Smooth muscle cell (in vitro differentiated cells): ENCODE results near the gene RNF150. TPM values are rescaled to one million over a fixed set of nuclear protein-coding genes. Genes with fewer than 3 reads are reported as not detected.
"Not testable (repeated sequence)": the region's sequence is repeated elsewhere in the genome, so short reads cannot be mapped to it uniquely, and the experiment has no call there.

Experiments used
- DNase-seq: peaks from one replicate; lab custom pipeline; 2025; ENCODE audit not compliant: unreplicated experiment; lab: John Stamatoyannopoulos, UW
- H2AFZ ChIP-seq: fragments of 200-600 bp; sonication (generic); 2 replicates; pipeline ENCODE4 v1.6.0; 2016; ENCODE audit warnings: antibody characterized with exemption, low read depth, mild to moderate bottlenecking
- H3F3A ChIP-seq: fragments of 200-600 bp; sonication (generic); 2 replicates; pipeline ENCODE4 v1.6.0; 2017; ENCODE audit warnings: antibody characterized with exemption, low read depth
- H3K27ac ChIP-seq: fragments of 200-600 bp; sonication (generic); 2 replicates; pipeline ENCODE4 v1.5.1; 2016; ENCODE audit warnings: low read depth, mild to moderate bottlenecking
- H3K27me3 ChIP-seq: fragments of 200-600 bp; sonication (generic); 2 replicates; pipeline ENCODE4 v1.6.1; 2016; ENCODE audit warnings: low read depth, mild to moderate bottlenecking
- H3K36me3 ChIP-seq: fragments of 200-600 bp; sonication (generic); 2 replicates; pipeline ENCODE4 v1.5.1; 2016; ENCODE audit warnings: low read depth
- H3K4me1 ChIP-seq: fragments of 200-600 bp; sonication (generic); 2 replicates; pipeline ENCODE4 v1.5.1; 2016; ENCODE audit warnings: low read depth
- H3K4me2 ChIP-seq: fragments of 200-600 bp; sonication (generic); 2 replicates; pipeline ENCODE4 v1.6.0; 2016; ENCODE audit warnings: mild to moderate bottlenecking
- H3K4me3 ChIP-seq: fragments of 200-600 bp; sonication (generic); 2 replicates; pipeline ENCODE4 v1.5.1; 2016; ENCODE audit warnings: mild to moderate bottlenecking
- H3K79me2 ChIP-seq: fragments of 200-600 bp; sonication (generic); 2 replicates; pipeline ENCODE4 v1.6.0; 2016; ENCODE audit warnings: low read depth, mild to moderate bottlenecking
- H3K9ac ChIP-seq: fragments of 200-600 bp; sonication (generic); 2 replicates; pipeline ENCODE4 v1.6.0; 2016; ENCODE audit warnings: low read depth
- H3K9me3 ChIP-seq: fragments of 200-600 bp; sonication (generic); replicated peaks from 2 replicates; pipeline ENCODE4 v1.5.1; 2016; ENCODE audit warnings: low read depth
- H4K20me1 ChIP-seq: fragments of 200-600 bp; sonication (generic); 2 replicates; pipeline ENCODE4 v1.6.0; 2016; ENCODE audit warnings: low read depth
- CTCF ChIP-seq: fragments of 200-600 bp; sonication (generic); IDR thresholded peaks from 2 replicates; pipeline ENCODE4 v1.5.1; 2017; ENCODE audit warnings: borderline replicate concordance, mild to moderate bottlenecking, antibody characterized with exemption; ENCODE audit not compliant: insufficient read depth, poor library complexity, severe bottlenecking
- WGBS: methylation state at CpG from one replicate; pipeline ENCODE4 v1.1.7; 2016; ENCODE audit warnings: low lambda C conversion rate; 5-methylcytosine and 5-hydroxymethylcytosine counted together
- polyA plus RNA-seq: library from polyadenylated mRNA; unstranded; fragments of >200 nt; fragmentation: Nextera tagmentation; extraction: Ambion mirVana; gene quantifications from 2 replicates; pipeline ENCODE4 v1.2.1, GENCODE V29; 2016
- total RNA-seq: library from RNA; depleted of rRNA; stranded (reverse); fragments of >200 nt; gene quantifications from 2 replicates; pipeline ENCODE4 v1.2.3, GENCODE V29; 2014

RNF150 gene
- total and polyA plus RNA-seq, 2 experiments from 2014 or later = 0.09 to 2.2 TPM

- no peaks in the 10 kb centered on the region for H3K4me1 ChIP-seq
- no peak overlapping the region for H3K27ac ChIP-seq
- no peaks in the 10 kb centered on the region for H3K79me2 ChIP-seq
- no peak overlapping the region for H3K9ac ChIP-seq
- H3F3A ChIP-seq = no peaks in the 10 kb centered on the region
- no peak for TF ChIP-seq CTCF
- H3K4me2 ChIP-seq = no peak overlapping the region
- H3K36me3 ChIP-seq = no peaks in the 10 kb centered on the region
- H3K4me3 ChIP-seq = no peak overlapping the region
- H3K27me3 ChIP-seq = peaks cover 18% of the 10 kb centered on the region
- no peak overlapping the region for H2AFZ ChIP-seq
- 78% methylated on average over 1 of the region's 1 CpG for WGBS
- no peak for DNase-seq
- no peaks in the 10 kb centered on the region for H4K20me1 ChIP-seq
- no peaks in the 10 kb centered on the region for H3K9me3 ChIP-seq
These were observed 320.4 kb downstream of the RNF150 start for GRCh38 chr4:140812916-140813315.

GRCh38 chr4:140811429-140811828, 321.8 kb downstream of the RNF150 start:
- no peak for DNase-seq
- no peaks in the 10 kb centered on the region for H3K9me3 ChIP-seq
- no peaks in the 10 kb centered on the region for H3K79me2 ChIP-seq
- no peak for TF ChIP-seq CTCF
- H3K4me3 ChIP-seq = no peak overlapping the region
- H4K20me1 ChIP-seq = no peaks in the 10 kb centered on the region
- peaks cover 11% of the 10 kb centered on the region for H3K27me3 ChIP-seq
- no peak overlapping the region for H3K9ac ChIP-seq
- no peaks in the 10 kb centered on the region for H3K4me1 ChIP-seq
- 85% methylated on average over 4 of the region's 4 CpGs for WGBS
- H3K27ac ChIP-seq = no peak overlapping the region
- H2AFZ ChIP-seq = no peak overlapping the region
- no peaks in the 10 kb centered on the region for H3K36me3 ChIP-seq
- H3F3A ChIP-seq = no peaks in the 10 kb centered on the region
- no peak overlapping the region for H3K4me2 ChIP-seq

GRCh38 chr4:140810591-140811169, 322.6 kb downstream of the RNF150 start:
- not testable (repeated sequence) for H2AFZ ChIP-seq, H3K27ac ChIP-seq, H4K20me1 ChIP-seq, H3K9me3 ChIP-seq, H3K9ac ChIP-seq, H3K79me2 ChIP-seq, H3K4me1 ChIP-seq, H3K27me3 ChIP-seq, H3K36me3 ChIP-seq, DNase-seq, H3F3A ChIP-seq, H3K4me2 ChIP-seq, H3K4me3 ChIP-seq
- no CpG with 5 or more reads among the region's 1 CpG for WGBS

Other genes starting within 250 kb of the RNF150 start
- gene ZNF330, start 87.4 kb upstream of the RNF150 start, total RNA-seq = 21.3 and 26.8 TPM in 2 replicates
- 19.0 and 23.8 TPM in 2 replicates for gene ZNF330, start 87.4 kb upstream of the RNF150 start, polyA plus RNA-seq